Left colon (tissue), 2 donors: ENCODE measurements around the gene CDH23. TPM values are rescaled to one million over a fixed set of nuclear protein-coding genes. Genes with fewer than 3 reads are reported as not detected.

Experiments used
- ATAC-seq: fragments of 200-7000 bp; cut with Tn5 transposase; one replicate; pipeline ENCODE4 v1.9.1; 2020; ENCODE audit warnings: mild to moderate bottlenecking, moderate library complexity
- DNase-seq, 2 donors: peaks; one replicate each; pipeline ENCODE4 v3.0.0-alpha.2; 2020
- intact Hi-C, 2 donors: fragments of 100-400 bp; cut with DNase I in 1 of 2; cut with micrococcal nuclease in 1 of 2; formaldehyde crosslinking; loops; one replicate each; pipeline versions ENCODE4 v1.11.2 to v1.14.0; 2022; cut with DNase I, micrococcal nuclease
- total RNA-seq, 2 donors: library from RNA; stranded (reverse); fragmentation: NEBNext Ultra II Directional; extraction: Animal tissue kit (Norgen Biotek cat#: 25700); gene quantifications; one replicate each; pipeline ENCODE4 v1.2.1, GENCODE V29; 2021
- donor health status: DM: no; HTN: no; CAD: no.
- donor health status: DM: yes; HTN: yes; CAD: no.

The CDH23 gene
- total RNA-seq, 2 donors from 2014 or later = 2.2 to 2.5 TPM

GRCh38 chr10:71532878-71533277 is 136.2 kb downstream of the CDH23 start:
- DNase-seq (no peak), ATAC-seq (no peak)
- intact Hi-C loops = no loop called here

- intact Hi-C loops = no loop called here
- ATAC-seq (no peak), DNase-seq (no peak)
Observed at GRCh38 chr10:71533936-71534335, 137.2 kb downstream of the CDH23 start.

- no peak for DNase-seq
- no peak for ATAC-seq
- intact Hi-C loops = no loop called here
Observed at GRCh38 chr10:71534568-71535194, 138.0 kb downstream of the CDH23 start.

GRCh38 chr10:71536332-71536731 is 139.6 kb downstream of the CDH23 start:
- ATAC-seq (no peak), DNase-seq (no peak)
- intact Hi-C loops = no loop called here

- intact Hi-C loops = no loop called here
- no peak for ATAC-seq
Observed at GRCh38 chr10:71537125-71537524, 140.4 kb downstream of the CDH23 start.

GRCh38 chr10:71537681-71538080 is 141.0 kb downstream of the CDH23 start:
- ATAC-seq (no peak), DNase-seq (no peak)
- intact Hi-C loops = no loop called here

More at GRCh38 chr10:71537125-71537524, 140.4 kb downstream of the CDH23 start:
- DNase-seq = no peak

GRCh38 chr10:71538608-71539260 is 142.0 kb downstream of the CDH23 start:
- intact Hi-C loops = no loop called here
- no peak for DNase-seq
- ATAC-seq = no peak

- no peak for ATAC-seq
- intact Hi-C loops = no loop called here
- no peak for DNase-seq
Observed at GRCh38 chr10:71539442-71540118, 142.9 kb downstream of the CDH23 start.

GRCh38 chr10:71542478-71542877 is 145.8 kb downstream of the CDH23 start:
- ATAC-seq = no peak
- no peak for DNase-seq
- intact Hi-C loops = no loop called here

- ATAC-seq (no peak), DNase-seq (no peak)
- intact Hi-C loops = no loop called here
Observed at GRCh38 chr10:71543608-71544170, 147.0 kb downstream of the CDH23 start.

DNA sequence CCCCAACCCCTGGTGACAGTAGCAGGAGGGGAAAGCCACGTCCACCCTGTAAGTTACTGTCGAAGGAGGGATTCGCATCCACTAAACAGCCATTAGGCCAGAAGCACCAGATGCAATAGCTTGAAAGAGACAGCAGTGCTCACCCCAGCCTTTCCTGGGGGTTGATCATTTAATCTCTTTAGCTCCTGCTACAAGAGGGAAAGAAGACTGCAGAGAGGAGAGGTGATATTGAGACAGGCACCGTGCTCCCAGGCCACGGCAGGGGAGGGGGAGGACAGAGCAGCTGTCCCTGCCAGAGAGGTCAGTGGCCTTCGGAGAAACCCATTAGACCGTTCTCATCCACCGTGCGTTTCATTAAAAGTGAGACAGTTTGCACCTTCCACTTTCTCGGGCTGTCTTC is 148.3 kb downstream of the CDH23 start:
- intact Hi-C loops = no loop called here
- DNase-seq (no peak), ATAC-seq (no peak)

DNA sequence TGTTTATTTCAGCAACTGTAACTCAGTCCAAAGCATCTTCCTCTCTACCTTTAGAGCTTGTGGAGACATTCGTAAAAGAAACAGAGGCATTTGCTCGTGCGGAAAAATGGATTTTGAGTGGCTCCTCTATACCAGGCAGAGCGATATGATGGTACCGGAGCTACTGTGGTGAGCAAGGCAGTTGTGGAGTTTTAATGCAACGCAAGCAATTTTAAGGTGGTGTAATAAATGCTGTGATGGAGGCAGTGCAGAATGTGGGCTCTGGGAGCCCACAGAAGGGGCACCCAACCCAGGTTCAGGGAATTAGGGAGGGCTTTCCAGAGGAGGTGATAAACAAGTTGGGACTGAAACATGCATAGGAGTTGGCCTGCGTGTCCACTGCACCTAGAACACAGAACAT is 149.5 kb downstream of the CDH23 start:
- ATAC-seq (no peak), DNase-seq (no peak)
- intact Hi-C loops = no loop called here

- ATAC-seq (no peak), DNase-seq (no peak)
- intact Hi-C loops = no loop called here
Observed at GRCh38 chr10:71547312-71547711, 150.6 kb downstream of the CDH23 start.

- DNase-seq (no peak), ATAC-seq (no peak)
- intact Hi-C loops = no loop called here
Observed at GRCh38 chr10:71547876-71548846, 151.4 kb downstream of the CDH23 start.

GRCh38 chr10:71549766-71550533 is 153.2 kb downstream of the CDH23 start:
- no peak for DNase-seq
- intact Hi-C loops = no loop called here
- ATAC-seq = no peak

- no peak for ATAC-seq
- DNase-seq = no peak
- intact Hi-C loops = no loop called here
Observed at GRCh38 chr10:71550628-71551027, 153.9 kb downstream of the CDH23 start.

DNA sequence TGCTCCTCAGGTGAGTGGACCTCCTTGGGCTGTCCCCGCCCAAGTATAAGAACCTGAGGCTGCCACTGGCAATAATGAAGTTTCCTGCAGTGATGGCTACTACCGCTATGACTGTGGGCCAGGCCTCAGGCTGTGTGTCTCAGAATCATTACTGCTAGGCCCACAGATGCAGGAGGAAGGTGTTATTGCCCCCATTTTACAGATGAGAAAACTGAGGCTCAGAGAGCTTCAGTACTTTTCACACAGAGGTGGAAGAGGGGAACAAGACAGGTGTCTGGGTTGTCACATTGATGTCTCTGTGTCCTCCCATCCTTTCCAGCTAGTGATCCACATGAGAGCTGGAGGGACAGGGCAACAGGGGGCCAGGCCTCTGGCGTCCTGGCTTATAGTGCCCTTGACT is 155.2 kb downstream of the CDH23 start:
- DNase-seq = no peak
- intact Hi-C loops = no loop called here
- no peak for ATAC-seq

DNA sequence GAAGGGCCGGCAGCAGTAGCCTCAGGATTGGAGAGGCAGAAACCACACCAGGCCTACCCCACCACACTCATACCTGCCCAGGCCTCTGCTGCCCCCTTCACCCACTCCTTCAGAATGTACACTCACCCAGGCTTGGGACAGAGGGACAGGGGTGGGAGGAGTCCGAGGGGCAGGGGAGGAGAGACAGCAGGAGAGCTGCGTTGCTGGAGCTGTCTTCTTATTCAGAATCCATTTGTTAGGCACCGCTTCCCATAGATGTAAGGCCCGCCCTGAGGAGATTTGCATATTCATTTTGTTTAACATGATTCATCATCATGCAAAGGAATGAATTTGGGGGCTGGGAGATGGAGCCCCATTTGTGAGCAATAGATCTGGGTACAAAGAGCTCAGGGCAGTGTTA is 156.7 kb downstream of the CDH23 start:
- ATAC-seq (no peak), DNase-seq (no peak)
- intact Hi-C loops = no loop called here
